Measurements from ENCODE around the gene RBFOX2.

DNA sequence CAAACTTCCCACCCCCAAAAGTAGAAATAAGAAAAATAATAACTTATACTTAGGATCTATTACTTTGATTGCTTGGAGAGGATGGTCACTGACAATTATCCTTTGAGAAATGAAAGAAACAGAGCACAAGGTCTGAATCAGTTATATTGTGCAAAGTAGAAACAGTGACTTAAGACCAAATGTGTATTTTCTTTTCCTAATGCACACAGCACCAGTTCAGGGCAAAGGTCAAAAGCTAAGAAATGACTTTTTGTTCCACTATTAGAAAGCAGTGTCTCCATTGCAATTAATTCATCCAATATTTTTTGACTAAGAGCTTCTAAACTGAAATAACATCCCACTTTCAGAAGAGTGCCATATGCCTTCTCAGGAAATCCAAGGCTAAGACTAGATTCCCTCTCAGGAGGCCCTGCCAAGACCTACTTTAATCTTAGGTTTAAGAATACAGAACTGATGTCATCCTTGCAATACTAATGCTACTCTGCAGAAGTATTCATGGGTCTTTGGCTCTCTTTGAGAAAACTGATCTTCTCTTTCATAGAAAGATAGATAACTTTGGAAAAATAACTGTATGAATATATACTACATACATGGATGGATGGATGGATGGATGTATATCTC lies 164.0 kb downstream of the RBFOX2 start:
- TF ChIP-seq MEF2A (IDR thresholded peaks at IDR 0.05; ENCODE audit: insufficient read depth, low read depth, low read length), result no peak
- no peak for TF ChIP-seq POLR2AphosphoS5 (IDR thresholded peaks at IDR 0.05; ENCODE audit: low read length)
- TF ChIP-seq, protein P1, sequence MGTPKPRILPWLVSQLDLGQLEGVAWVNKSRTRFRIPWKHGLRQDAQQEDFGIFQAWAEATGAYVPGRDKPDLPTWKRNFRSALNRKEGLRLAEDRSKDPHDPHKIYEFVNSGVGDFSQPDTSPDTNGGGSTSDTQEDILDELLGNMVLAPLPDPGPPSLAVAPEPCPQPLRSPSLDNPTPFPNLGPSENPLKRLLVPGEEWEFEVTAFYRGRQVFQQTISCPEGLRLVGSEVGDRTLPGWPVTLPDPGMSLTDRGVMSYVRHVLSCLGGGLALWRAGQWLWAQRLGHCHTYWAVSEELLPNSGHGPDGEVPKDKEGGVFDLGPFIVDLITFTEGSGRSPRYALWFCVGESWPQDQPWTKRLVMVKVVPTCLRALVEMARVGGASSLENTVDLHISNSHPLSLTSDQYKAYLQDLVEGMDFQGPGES (IDR thresholded peaks at IDR 0.05), result no peak
- no peak for TF ChIP-seq EP300 (IDR thresholded peaks at IDR 0.05; ENCODE audit: borderline replicate concordance in 1 of 2, control insufficient read depth in 1 of 2, low read depth in 2 of 2, low read length in 2 of 2)
- TF ChIP-seq GABPA (IDR thresholded peaks at IDR 0.05; ENCODE audit: low read depth), result no peak
- no peak for TF ChIP-seq SIN3A (IDR thresholded peaks at IDR 0.05; ENCODE audit: low read depth, low read length)
- no peak for TF ChIP-seq RFX5 (IDR thresholded peaks at IDR 0.05; ENCODE audit: low read depth, low read length)

All from GM12878 (cell line).